ENCODE measurements around the gene SOX4. TPM values are rescaled to one million over a fixed set of nuclear protein-coding genes. Genes with fewer than 3 reads are reported as not detected.

The SOX4 gene
- total RNA-seq (2022; extraction: Qiagen RNA extraction): 7.9 to 9.8 TPM (median 9.2 TPM) in 5 replicates

GRCh38 chr6:21593412-21593926 is at the start of gene SOX4:
SOX4 (plus strand) TSS chr6:21593751; CDS start chr6:21594535, 784 bp downstream.

